Transverse colon (tissue), 4 donors: Measurements from ENCODE around the gene LMNA. TPM values are rescaled to one million over a fixed set of nuclear protein-coding genes. Genes with fewer than 3 reads are reported as not detected.

ENCODE experiments used
- DNase-seq: peaks from one replicate; pipeline ENCODE4 v3.0.0-alpha.2; 2019
- H3K27ac ChIP-seq, 4 donors: fragments of 200-600 bp; sonication (generic); 2 replicates each; pipeline ENCODE4 v1.5.1; 2016 to 2018; ENCODE audit warnings: inconsistent platforms in 4 of 4
- H3K27me3 ChIP-seq: fragments of 200-600 bp; sonication (generic); 2 replicates; pipeline ENCODE4 v1.5.1; 2017; ENCODE audit warnings: inconsistent platforms
- H3K36me3 ChIP-seq, 4 donors: fragments of 200-600 bp; sonication (generic); 2 replicates each; pipeline ENCODE4 v1.5.1; 2017 to 2019; ENCODE audit warnings: inconsistent platforms in 4 of 4
- H3K4me1 ChIP-seq, 4 donors: fragments of 200-600 bp; sonication (generic); 2 replicates each; pipeline ENCODE4 v1.5.1; 2017 to 2020; ENCODE audit warnings: inconsistent platforms in 4 of 4
- H3K4me3 ChIP-seq, 4 donors: fragments of 200-600 bp; sonication (generic); 1 replicate in 1 of 4; 2 replicates in 3 of 4; pipeline versions ENCODE4 v1.5.1 to v1.6.1; 2017 to 2019; ENCODE audit warnings: inconsistent platforms in 4 of 4
- H3K9me3 ChIP-seq, 2 donors: fragments of 200-600 bp; sonication (generic); 2 replicates each; pipeline ENCODE4 v1.5.1; 2017 to 2019; ENCODE audit warnings: inconsistent platforms in 2 of 2
- EP300 ChIP-seq: sonication (generic); formaldehyde crosslinking; IDR thresholded peaks from one replicate; pipeline ENCODE4 v1.6.1; 2017; ENCODE audit warnings: antibody characterized with exemption, low read depth
- POLR2A ChIP-seq: fragments of 450-650 bp; IDR thresholded peaks from one replicate; pipeline ENCODE4 v1.6.1; 2016; ENCODE audit warnings: antibody characterized with exemption, mild to moderate bottlenecking, moderate library complexity
- POLR2AphosphoS5 ChIP-seq, 3 donors: sonication (generic); formaldehyde crosslinking; IDR thresholded peaks; one replicate each; pipeline ENCODE4 v1.6.1; 2016; ENCODE audit warnings: antibody characterized with exemption in 3 of 3
- WGBS, 2 donors: methylation state at CpG; one replicate each; pipeline ENCODE4 v1.1.5; 2018; ENCODE audit warnings: low coverage in 1 of 2; 5-methylcytosine and 5-hydroxymethylcytosine counted together
- in situ Hi-C, 4 donors: fragments of 200-750 bp; cut with MboI; loops; one replicate each; pipeline versions ENCODE4 v1.15.0 to v1.15.1; 2017; ENCODE audit warnings: low sequenced_read_pairs in 3 of 4, low pct_ligation_motif_present in 1 of 4, low pct_unique_long_range_greater_than_20kb in 1 of 4
- intact Hi-C: fragments of 100-400 bp; cut with DNase I; formaldehyde crosslinking; loops from one replicate; pipeline ENCODE4 v1.15.1; 2023; ENCODE audit warnings: low total_unique reads
- total RNA-seq, 4 donors: library from RNA; depleted of rRNA; stranded (reverse); fragments of >200 nt; gene quantifications; one replicate each; pipeline ENCODE4 v1.1.0, GENCODE V29; 2016
- TF ChIP-seq, protein P1 (sequence below), 5 experiments: fragments of 200-600 bp in 3 of 5; fragments of 450-650 bp in 2 of 5; sonication (generic) in 3 of 5; IDR thresholded peaks; 1 replicate in 2 of 5; 2 replicates in 3 of 5; pipeline ENCODE4 v1.5.1; 2016 to 2017; ENCODE audit warnings: antibody characterized with exemption in 5 of 5, inconsistent platforms in 3 of 5, mild to moderate bottlenecking in 2 of 5, moderate library complexity in 1 of 5

LMNA gene
- total RNA-seq, 4 donors from 2014 or later: 300 to 999 (median 324) TPM

GRCh38 chr1:156073110-156073687 is 41.3 kb upstream of the LMNA start:
- intact Hi-C loops (no loop called here), in situ Hi-C loops (no loop called here)
- WGBS, 2 donors: 25% methylated on average over 1 of the region's 1 CpG; no CpG with 5 or more reads in 1 of the 2 donors
- Histone ChIP-seq H3K27me3 (no peaks in the 10 kb centered on the region), H3K36me3 (peaks cover 0 to 8% (median 0%) of the 10 kb centered on the region in 4 donors), H3K4me1 (peaks cover 0 to 6% (median 0%) of the 10 kb centered on the region in 4 donors), H3K27ac (no peak overlapping the region), H3K9me3 (no peaks in the 10 kb centered on the region), H3K4me3 (no peak overlapping the region)
- DNase-seq: no peak
- TF ChIP-seq POLR2AphosphoS5 (IDR thresholded peaks at IDR 0.05) (no peak), EP300 (no peak), POLR2A (no peak)
- TF ChIP-seq, protein P1, sequence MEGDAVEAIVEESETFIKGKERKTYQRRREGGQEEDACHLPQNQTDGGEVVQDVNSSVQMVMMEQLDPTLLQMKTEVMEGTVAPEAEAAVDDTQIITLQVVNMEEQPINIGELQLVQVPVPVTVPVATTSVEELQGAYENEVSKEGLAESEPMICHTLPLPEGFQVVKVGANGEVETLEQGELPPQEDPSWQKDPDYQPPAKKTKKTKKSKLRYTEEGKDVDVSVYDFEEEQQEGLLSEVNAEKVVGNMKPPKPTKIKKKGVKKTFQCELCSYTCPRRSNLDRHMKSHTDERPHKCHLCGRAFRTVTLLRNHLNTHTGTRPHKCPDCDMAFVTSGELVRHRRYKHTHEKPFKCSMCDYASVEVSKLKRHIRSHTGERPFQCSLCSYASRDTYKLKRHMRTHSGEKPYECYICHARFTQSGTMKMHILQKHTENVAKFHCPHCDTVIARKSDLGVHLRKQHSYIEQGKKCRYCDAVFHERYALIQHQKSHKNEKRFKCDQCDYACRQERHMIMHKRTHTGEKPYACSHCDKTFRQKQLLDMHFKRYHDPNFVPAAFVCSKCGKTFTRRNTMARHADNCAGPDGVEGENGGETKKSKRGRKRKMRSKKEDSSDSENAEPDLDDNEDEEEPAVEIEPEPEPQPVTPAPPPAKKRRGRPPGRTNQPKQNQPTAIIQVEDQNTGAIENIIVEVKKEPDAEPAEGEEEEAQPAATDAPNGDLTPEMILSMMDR (IDR thresholded peaks at IDR 0.05): no peak

DNA sequence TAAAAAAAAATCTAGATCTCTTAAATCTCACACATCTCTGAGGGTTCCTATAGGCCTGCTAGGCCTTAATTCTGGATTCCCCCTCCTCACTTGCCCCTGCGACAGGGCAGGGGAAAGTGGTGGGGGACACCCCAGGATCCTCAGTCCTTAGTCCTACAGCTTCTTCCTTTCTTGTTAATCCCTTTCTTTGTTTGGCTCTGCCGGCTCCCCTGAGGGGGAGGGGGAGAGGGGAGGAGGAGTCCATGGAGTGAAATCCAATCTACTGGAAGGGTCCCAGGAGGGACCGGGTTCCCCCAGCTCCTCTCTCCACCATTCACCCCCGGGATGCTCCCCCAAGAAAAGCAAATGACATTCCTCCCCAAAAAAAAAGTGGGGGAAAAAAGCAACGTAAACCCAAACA is 40.8 kb upstream of the LMNA start:
- 69 to 80% methylated on average over 5 of the region's 5 CpGs for WGBS, 2 donors
- intact Hi-C loops: no loop called here
- Histone ChIP-seq H3K36me3 (peaks cover 0 to 8% (median 0%) of the 10 kb centered on the region in 4 donors), H3K27ac (no peak overlapping the region), H3K4me3 (no peak overlapping the region), H3K4me1 (peaks cover 0 to 6% (median 0%) of the 10 kb centered on the region in 4 donors), H3K9me3 (no peaks in the 10 kb centered on the region), H3K27me3 (no peaks in the 10 kb centered on the region)
- TF ChIP-seq, protein P1 (IDR thresholded peaks at IDR 0.05): no peak
- no peak for TF ChIP-seq POLR2AphosphoS5 (IDR thresholded peaks at IDR 0.05)
- TF ChIP-seq EP300: no peak
- TF ChIP-seq POLR2A: no peak
- in situ Hi-C loops: no loop called here
- no peak for DNase-seq

DNA sequence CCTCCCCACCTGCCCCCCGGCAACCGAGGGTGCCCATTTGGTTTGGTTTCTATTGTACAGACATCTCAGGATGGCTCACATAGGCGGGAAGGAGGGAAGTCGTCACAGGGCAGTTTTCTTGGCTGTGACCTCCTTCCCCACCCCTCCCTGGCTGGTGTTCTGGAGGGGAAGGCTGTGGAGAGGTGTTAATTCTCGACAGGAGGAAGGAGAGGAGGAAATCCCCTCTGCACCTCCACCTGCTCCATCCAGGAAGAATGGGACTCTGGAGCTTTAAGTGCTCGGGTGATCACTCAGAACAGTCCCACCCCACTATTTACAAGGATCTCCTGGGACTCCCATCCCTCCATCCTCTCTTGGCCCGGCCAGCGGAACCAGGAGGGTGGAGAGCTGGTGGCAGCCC is 39.9 kb upstream of the LMNA start:
- in situ Hi-C loops: loop anchor here in 1 of 4 donors (25.0 kb wide), 1 partner anchor 138 kb away; the partner anchor contains the start of gene PMF1
- H3K4me3 ChIP-seq: no peak overlapping the region
- 59 to 90% methylated on average over 2 to 8 of the region's 8 CpGs for WGBS, 2 donors
- H3K4me1 ChIP-seq: peaks cover 0 to 6% (median 0%) of the 10 kb centered on the region in 4 donors
- intact Hi-C loops: no loop called here
- DNase-seq: no peak
- peaks cover 0 to 4% (median 0%) of the 10 kb centered on the region in 4 donors for H3K36me3 ChIP-seq
- no peaks in the 10 kb centered on the region for H3K27me3 ChIP-seq
- no peak overlapping the region for H3K27ac ChIP-seq
- H3K9me3 ChIP-seq: no peaks in the 10 kb centered on the region
- TF ChIP-seq EP300: no peak
- TF ChIP-seq POLR2AphosphoS5 (IDR thresholded peaks at IDR 0.05): no peak
- TF ChIP-seq, protein P1 (IDR thresholded peaks at IDR 0.05): no peak

DNA sequence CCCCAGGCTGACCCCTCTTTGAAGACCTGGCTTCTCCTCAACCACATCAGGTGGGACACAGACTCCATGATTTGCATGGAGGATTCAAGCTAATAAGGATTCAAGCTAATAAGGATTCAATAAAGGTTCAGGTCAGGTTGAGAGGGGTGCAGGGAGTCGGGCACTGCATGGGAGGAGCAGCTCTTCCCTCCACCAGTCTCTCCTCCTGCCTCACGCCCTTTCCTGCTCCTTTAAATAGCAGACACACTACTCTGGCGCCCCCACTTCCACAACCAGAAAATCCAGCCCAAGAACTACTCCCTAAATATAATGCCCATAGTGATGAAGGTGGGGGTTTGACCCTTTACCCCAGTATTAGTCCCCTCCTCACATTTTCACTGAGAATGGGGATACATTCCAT is 39.3 kb upstream of the LMNA start:
- Histone ChIP-seq H3K27me3 (no peaks in the 10 kb centered on the region), H3K36me3 (no peaks in the 10 kb centered on the region), H3K4me1 (peaks cover 0 to 6% (median 0%) of the 10 kb centered on the region in 4 donors), H3K9me3 (no peaks in the 10 kb centered on the region), H3K27ac (no peak overlapping the region), H3K4me3 (no peak overlapping the region)
- intact Hi-C loops: no loop called here
- WGBS, 2 donors: 72% methylated on average over 3 of the region's 3 CpGs; no CpG with 5 or more reads in 1 of the 2 donors
- no peak for DNase-seq
- TF ChIP-seq POLR2AphosphoS5 (IDR thresholded peaks at IDR 0.05): no peak
- TF ChIP-seq EP300: no peak
- TF ChIP-seq POLR2A: no peak
- TF ChIP-seq, protein P1 (IDR thresholded peaks at IDR 0.05): no peak
- in situ Hi-C loops: loop anchor here in 1 of 4 donors (25.0 kb wide), 1 partner anchor 137 kb away; the partner anchor contains the start of gene PMF1
